Kidney (tissue), 14 donors: ENCODE measurements around the gene NKAIN2. TPM values are rescaled to one million over a fixed set of nuclear protein-coding genes. Genes with fewer than 3 reads are reported as not detected.

Source experiments
- DNase-seq, 5 donors: peaks; one replicate each; pipeline ENCODE4 v3.0.0-alpha.2; 2013 to 2020
- FAIRE-seq: peaks from 2 replicates; lab custom pipeline; 2012; peaks lifted over from hg19 to GRCh38; lab: Jason Lieb, UNC
- H3K27ac ChIP-seq, 2 donors: one replicate each; pipeline ENCODE4 v1.7.0; 2013; ENCODE audit warnings: low read depth in 2 of 2, low read length in 2 of 2, inconsistent platforms in 1 of 2
- H3K27me3 ChIP-seq: one replicate; pipeline ENCODE4 v1.7.1; 2013; ENCODE audit warnings: low read length, inconsistent platforms; ENCODE audit not compliant: control insufficient read depth, insufficient read depth
- H3K36me3 ChIP-seq, 3 donors: one replicate each; pipeline versions ENCODE4 v1.7.0 to v1.7.1; 2013; ENCODE audit warnings: low read length in 3 of 3, control low read depth in 1 of 3, inconsistent platforms in 1 of 3; ENCODE audit not compliant: insufficient read depth in 3 of 3, control insufficient read depth in 2 of 3
- H3K4me1 ChIP-seq, 3 donors: one replicate each; pipeline versions ENCODE4 v1.7.0 to v1.7.1; 2013; ENCODE audit warnings: low read length in 3 of 3, inconsistent platforms in 1 of 3, low read depth in 1 of 3; ENCODE audit not compliant: control insufficient read depth in 2 of 3, insufficient read depth in 2 of 3
- H3K4me3 ChIP-seq, 3 donors: one replicate each; pipeline versions ENCODE4 v1.7.0 to v1.8.1; 2013; ENCODE audit warnings: low read length in 3 of 3, control low read depth in 1 of 3, inconsistent platforms in 1 of 3
- H3K9ac ChIP-seq, 3 donors: one replicate each; pipeline versions ENCODE4 v1.7.0 to v1.7.1; 2013; ENCODE audit warnings: low read length in 3 of 3, control low read depth in 1 of 3, inconsistent platforms in 1 of 3
- H3K9me3 ChIP-seq, 3 donors: one replicate each; pipeline versions ENCODE4 v1.7.0 to v1.7.1; 2013; ENCODE audit warnings: low read length in 3 of 3, control low read depth in 1 of 3, inconsistent platforms in 1 of 3; ENCODE audit not compliant: control insufficient read depth in 2 of 3, insufficient read depth in 1 of 3
- intact Hi-C: fragments of 100-400 bp; cut with DNase I; formaldehyde crosslinking; loops from one replicate; pipeline ENCODE4 v1.11.1; 2022
- polyA plus RNA-seq: library from polyadenylated mRNA; stranded (reverse); fragments of 350-450 nt; fragmentation: Illumina TruSeq; extraction: RNeasy Lipid Tissue Mini Kit (QIAGEN cat#74804); gene quantifications from one replicate; pipeline ENCODE4 v1.2.3, GENCODE V29; 2014; ENCODE audit warnings: low read depth, low replicate concordance; ENCODE audit not compliant: insufficient read depth
- total RNA-seq: library from RNA; stranded (reverse); fragmentation: NEBNext Ultra II Directional; extraction: Animal tissue kit (Norgen Biotek cat#: 25700); gene quantifications from one replicate; pipeline ENCODE4 v1.2.1, GENCODE V29; 2021
- TF ChIP-seq, protein P1 (sequence below): IDR thresholded peaks from 3 replicates; pipeline ENCODE4 v1.5.1; 2012; ENCODE audit warnings: mild to moderate bottlenecking, moderate library complexity, borderline replicate concordance; ENCODE audit not compliant: insufficient read depth; ENCODE audit errors: extremely low read depth
- donor health status: control.
- donor health status: control.
- donor health status: control.
- donor health status: control.
- donor health status: control.
- donor health status: DM: yes; HTN: yes; CAD: no.
- donor health status: Normal renal cell carcinoma (clear cell type).

NKAIN2 gene
- total and polyA plus RNA-seq, 2 donors from 2014 or later: 0.39 to 1.8 TPM

DNA sequence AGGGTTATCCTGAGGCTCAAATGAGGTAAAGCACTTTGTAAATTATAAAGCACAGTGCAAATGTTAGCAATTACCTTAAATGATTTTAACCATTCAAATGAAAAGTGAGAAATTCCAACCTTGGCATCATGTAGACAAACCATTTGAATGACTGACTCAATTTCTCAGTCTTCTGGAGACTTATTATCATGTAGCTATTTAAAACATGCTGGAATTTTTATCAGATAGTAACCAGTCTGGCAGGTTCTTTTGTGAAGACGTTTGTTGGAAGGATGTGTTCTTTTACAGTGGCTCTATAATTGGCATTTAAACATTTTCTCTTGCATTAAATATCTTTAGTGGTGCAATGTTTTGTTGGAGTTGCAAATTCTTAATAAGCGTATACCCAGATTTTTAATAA is 386.6 kb downstream of the NKAIN2 start:
- Histone ChIP-seq H3K27me3 (no peaks in the 10 kb centered on the region), H3K4me1 (no peaks in the 10 kb centered on the region), H3K27ac (no peak overlapping the region), H3K9ac (no peak overlapping the region), H3K9me3 (no peaks in the 10 kb centered on the region), H3K4me3 (no peak overlapping the region), H3K36me3 (no peaks in the 10 kb centered on the region)
- FAIRE-seq: no peak
- intact Hi-C loops: no loop called here
- TF ChIP-seq, protein P1, sequence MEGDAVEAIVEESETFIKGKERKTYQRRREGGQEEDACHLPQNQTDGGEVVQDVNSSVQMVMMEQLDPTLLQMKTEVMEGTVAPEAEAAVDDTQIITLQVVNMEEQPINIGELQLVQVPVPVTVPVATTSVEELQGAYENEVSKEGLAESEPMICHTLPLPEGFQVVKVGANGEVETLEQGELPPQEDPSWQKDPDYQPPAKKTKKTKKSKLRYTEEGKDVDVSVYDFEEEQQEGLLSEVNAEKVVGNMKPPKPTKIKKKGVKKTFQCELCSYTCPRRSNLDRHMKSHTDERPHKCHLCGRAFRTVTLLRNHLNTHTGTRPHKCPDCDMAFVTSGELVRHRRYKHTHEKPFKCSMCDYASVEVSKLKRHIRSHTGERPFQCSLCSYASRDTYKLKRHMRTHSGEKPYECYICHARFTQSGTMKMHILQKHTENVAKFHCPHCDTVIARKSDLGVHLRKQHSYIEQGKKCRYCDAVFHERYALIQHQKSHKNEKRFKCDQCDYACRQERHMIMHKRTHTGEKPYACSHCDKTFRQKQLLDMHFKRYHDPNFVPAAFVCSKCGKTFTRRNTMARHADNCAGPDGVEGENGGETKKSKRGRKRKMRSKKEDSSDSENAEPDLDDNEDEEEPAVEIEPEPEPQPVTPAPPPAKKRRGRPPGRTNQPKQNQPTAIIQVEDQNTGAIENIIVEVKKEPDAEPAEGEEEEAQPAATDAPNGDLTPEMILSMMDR: no peak
- DNase-seq: no peak

DNA sequence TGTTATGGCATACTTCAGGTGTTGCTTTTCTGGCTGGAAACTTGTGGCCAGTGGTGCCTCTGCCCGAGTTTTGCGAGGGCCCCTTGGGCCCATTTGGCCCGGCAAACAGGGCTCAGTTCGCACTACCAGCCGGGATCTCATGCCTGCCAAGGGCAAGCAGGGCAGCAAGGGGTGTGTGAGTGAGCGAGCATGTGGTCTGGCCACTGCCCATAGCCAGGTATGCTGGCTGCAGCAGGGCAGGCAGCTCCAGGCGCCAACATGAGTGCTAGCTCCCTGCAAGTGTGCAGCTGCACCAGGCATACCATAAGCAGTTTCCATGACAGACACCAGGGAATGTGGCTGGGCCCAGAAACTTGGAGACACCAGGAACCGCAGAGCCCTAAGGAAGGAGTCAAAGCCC is 389.5 kb downstream of the NKAIN2 start:
- Histone ChIP-seq H3K36me3 (no peaks in the 10 kb centered on the region), H3K9ac (no peak overlapping the region), H3K4me1 (no peaks in the 10 kb centered on the region), H3K4me3 (no peak overlapping the region), H3K27me3 (no peaks in the 10 kb centered on the region), H3K9me3 (no peaks in the 10 kb centered on the region), H3K27ac (no peak overlapping the region)
- peak in 1 of 5 donors; percentile 58 for DNase-seq
- intact Hi-C loops: no loop called here
- FAIRE-seq: no peak
- TF ChIP-seq, protein P1: no peak

DNA sequence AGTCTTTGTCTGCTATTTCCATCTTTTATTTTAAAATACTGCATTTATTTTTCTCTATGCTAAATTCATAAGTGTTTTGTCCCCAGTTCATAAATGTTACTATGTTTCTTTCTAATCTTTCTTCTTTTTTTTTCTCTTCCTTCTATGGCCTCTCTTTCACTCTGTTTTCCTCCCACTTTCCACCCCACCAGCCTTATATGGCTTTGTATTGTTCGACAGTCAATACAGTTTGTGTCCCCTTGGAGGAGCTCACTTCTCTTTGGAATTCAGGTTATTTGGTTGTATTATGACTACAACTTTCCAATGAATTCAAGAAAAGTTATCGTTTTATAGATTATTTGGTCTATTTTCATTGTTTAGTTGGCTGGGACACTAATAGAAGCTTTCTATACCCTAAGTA is 393.5 kb downstream of the NKAIN2 start:
- Histone ChIP-seq H3K9ac (no peak overlapping the region), H3K36me3 (no peaks in the 10 kb centered on the region), H3K4me3 (no peak overlapping the region), H3K27me3 (no peaks in the 10 kb centered on the region), H3K27ac (no peak overlapping the region), H3K9me3 (no peaks in the 10 kb centered on the region), H3K4me1 (no peaks in the 10 kb centered on the region)
- DNase-seq (no peak), FAIRE-seq (no peak)
- TF ChIP-seq, protein P1: no peak
- intact Hi-C loops: no loop called here

DNA sequence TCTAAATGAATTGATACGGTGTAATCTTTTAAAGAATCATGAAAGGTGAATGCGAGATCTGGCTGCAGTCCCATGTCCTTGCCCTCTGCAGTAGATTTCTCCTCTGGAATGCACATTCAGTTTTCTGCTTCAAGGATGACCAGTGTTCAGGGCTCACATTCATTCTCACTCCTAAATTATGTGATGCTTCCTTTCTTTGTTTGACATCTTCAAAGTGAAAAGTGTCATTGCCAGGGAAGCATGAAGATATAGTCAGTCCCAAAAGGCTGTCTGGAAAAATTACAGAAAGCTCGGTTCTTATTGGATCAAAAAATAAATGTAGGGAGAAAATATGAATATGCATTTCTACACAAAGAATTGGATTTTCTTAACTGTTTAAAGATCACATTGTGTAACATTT is 395.6 kb downstream of the NKAIN2 start:
- FAIRE-seq (no peak), DNase-seq (no peak)
- TF ChIP-seq, protein P1: no peak
- H3K4me1 ChIP-seq: no peaks in the 10 kb centered on the region
- H3K9ac ChIP-seq: no peak overlapping the region
- no peaks in the 10 kb centered on the region for H3K36me3 ChIP-seq
- intact Hi-C loops: no loop called here
- no peaks in the 10 kb centered on the region for H3K9me3 ChIP-seq
- no peak overlapping the region for H3K27ac ChIP-seq
- no peak overlapping the region for H3K4me3 ChIP-seq
- H3K27me3 ChIP-seq: no peaks in the 10 kb centered on the region
